ENCODE measurements around the gene GVQW3. TPM values are rescaled to one million over a fixed set of nuclear protein-coding genes. Genes with fewer than 3 reads are reported as not detected.

The GVQW3 gene
- total and polyA plus RNA-seq, 5 experiments from 2014 or later: 1.9 to 7.8 (median 2.6) TPM

Other genes with a start within 250 kb of the GVQW3 start
- under 1 TPM in 1 of 2 experiments, not detected in 1; 0.81 TPM for gene WNT11, start 174.8 kb upstream of the GVQW3 start, total RNA-seq
- under 1 TPM in 2 of 3 donors, not detected in 1; 0.09 to 0.24 TPM for gene WNT11, start 174.8 kb upstream of the GVQW3 start, polyA plus RNA-seq
- 10 to 100 TPM; 52.4 to 57.0 TPM for gene THAP12, start 191 bp upstream of the GVQW3 start, total RNA-seq
- gene THAP12, start 191 bp upstream of the GVQW3 start, polyA plus RNA-seq: 10 to 100 TPM; 58.6 to 66.3 (median 58.9) TPM
- gene EMSY, start 63.7 kb downstream of the GVQW3 start, total RNA-seq: 10 to 100 TPM; 48.7 to 49.3 TPM
- 10 to 100 TPM; 16.7 to 22.7 (median 21.4) TPM for gene EMSY, start 63.7 kb downstream of the GVQW3 start, polyA plus RNA-seq

Measured in naive thymus-derived CD8-positive, alpha-beta T cell (primary cell).